ENCODE measurements around the gene PDE8B. TPM values are rescaled to one million over a fixed set of nuclear protein-coding genes. Genes with fewer than 3 reads are reported as not detected.

The PDE8B gene
- total RNA-seq, 4 donors from 2014 or later, result 0.79 to 2.7 (median 1.4) TPM; not detected in 1

GRCh38 chr5:77419644-77420582 lies 209.4 kb downstream of the PDE8B start:
- H3K9me3 ChIP-seq, result no peaks in the 10 kb centered on the region
- intact Hi-C loops (cut with DNase I), result no loop called here
- TF ChIP-seq CTCF (IDR thresholded peaks at IDR 0.05) (no peak), POLR2A (IDR thresholded peaks at IDR 0.05) (no peak)
- H3K27me3 ChIP-seq, result no peaks in the 10 kb centered on the region
- no peak overlapping the region for H3K27ac ChIP-seq
- WGBS, 2 donors, result 78 to 83% methylated on average over 8 of the region's 8 CpGs
- no peak overlapping the region for H3K4me3 ChIP-seq
- no peak for DNase-seq
- no peaks in the 10 kb centered on the region for H3K4me1 ChIP-seq
- no peaks in the 10 kb centered on the region for H3K36me3 ChIP-seq

GRCh38 chr5:77420940-77421339 lies 210.5 kb downstream of the PDE8B start:
- no peaks in the 10 kb centered on the region for H3K27me3 ChIP-seq
- no peak overlapping the region for H3K4me3 ChIP-seq
- peaks cover 0 to 3% (median 0%) of the 10 kb centered on the region in 3 donors for H3K4me1 ChIP-seq
- TF ChIP-seq CTCF (IDR thresholded peaks at IDR 0.05) (no peak), POLR2A (IDR thresholded peaks at IDR 0.05) (no peak)
- H3K36me3 ChIP-seq, result peaks cover 0 to 9% (median 0%) of the 10 kb centered on the region in 3 donors
- no peak for DNase-seq
- no peaks in the 10 kb centered on the region for H3K9me3 ChIP-seq
- H3K27ac ChIP-seq, result no peak overlapping the region
- 55 to 71% methylated on average over 3 of the region's 3 CpGs for WGBS, 2 donors
- intact Hi-C loops (cut with DNase I), result no loop called here

- intact Hi-C loops (cut with DNase I), result no loop called here
- WGBS, 2 donors, result 71 to 72% methylated on average over 2 of the region's 2 CpGs
- Histone ChIP-seq H3K4me3 (no peak overlapping the region), H3K9me3 (no peaks in the 10 kb centered on the region), H3K36me3 (peaks cover 0 to 17% (median 0%) of the 10 kb centered on the region in 3 donors), H3K27ac (no peak overlapping the region), H3K27me3 (no peaks in the 10 kb centered on the region), H3K4me1 (peaks cover 0 to 19% (median 3%) of the 10 kb centered on the region in 3 donors)
- TF ChIP-seq CTCF (IDR thresholded peaks at IDR 0.05), result no peak
- no peak for TF ChIP-seq POLR2A (IDR thresholded peaks at IDR 0.05)
- DNase-seq, result no peak
Measured at GRCh38 chr5:77423022-77423750, 212.7 kb downstream of the PDE8B start.

GRCh38 chr5:77424921-77425320 lies 214.4 kb downstream of the PDE8B start:
- Histone ChIP-seq H3K27ac (no peak overlapping the region), H3K4me1 (peaks cover 0 to 24% (median 3%) of the 10 kb centered on the region in 3 donors), H3K9me3 (no peaks in the 10 kb centered on the region), H3K4me3 (no peak overlapping the region), H3K36me3 (peaks cover 0 to 21% (median 3%) of the 10 kb centered on the region in 3 donors), H3K27me3 (no peaks in the 10 kb centered on the region)
- DNase-seq, result no peak
- intact Hi-C loops (cut with DNase I), result no loop called here
- no peak for TF ChIP-seq CTCF (IDR thresholded peaks at IDR 0.05)
- TF ChIP-seq POLR2A (IDR thresholded peaks at IDR 0.05), result no peak
- WGBS, 2 donors, result 65 to 89% methylated on average over 2 of the region's 2 CpGs

- no peak for DNase-seq
Measured at GRCh38 chr5:77425420-77425819, 214.9 kb downstream of the PDE8B start.

More at GRCh38 chr5:77425420-77425819, 214.9 kb downstream of the PDE8B start:
- Histone ChIP-seq H3K4me1 (peaks cover 0 to 24% (median 3%) of the 10 kb centered on the region in 3 donors), H3K27me3 (no peaks in the 10 kb centered on the region), H3K9me3 (no peaks in the 10 kb centered on the region), H3K27ac (no peak overlapping the region), H3K36me3 (peaks cover 0 to 26% (median 3%) of the 10 kb centered on the region in 3 donors), H3K4me3 (no peak overlapping the region)
- intact Hi-C loops (cut with DNase I), result no loop called here
- TF ChIP-seq CTCF (IDR thresholded peaks at IDR 0.05) (no peak), POLR2A (IDR thresholded peaks at IDR 0.05) (no peak)
- 91 to 93% methylated on average over 5 of the region's 5 CpGs for WGBS, 2 donors

Data from esophagus squamous epithelium (tissue), 5 donors.